Brain microvascular endothelial cell (primary cell): ENCODE data around the gene MAGOH.

Experiments used
- DNase-seq: peaks from one replicate; pipeline ENCODE4 v3.0.0-alpha.2; 2020
- H3K27ac ChIP-seq: fragments of 250-450 bp; sonication (Bioruptor Pico); 2 replicates; pipeline ENCODE4 v1.5.1; 2020; ENCODE audit warnings: mild to moderate bottlenecking, moderate library complexity
- H3K27me3 ChIP-seq: fragments of 250-450 bp; sonication (Bioruptor Pico); replicated peaks from 2 replicates; pipeline ENCODE4 v1.5.1; 2020; ENCODE audit warnings: mild to moderate bottlenecking
- H3K36me3 ChIP-seq: fragments of 250-450 bp; sonication (Bioruptor Pico); replicated peaks from 2 replicates; pipeline ENCODE4 v1.5.1; 2020; ENCODE audit warnings: mild to moderate bottlenecking
- H3K4me3 ChIP-seq: 2 replicates; pipeline ENCODE4 v1.5.1; 2011; ENCODE audit warnings: low read depth, mild to moderate bottlenecking, control low read depth, low read length, moderate library complexity
- CTCF ChIP-seq: IDR thresholded peaks from 2 replicates; pipeline ENCODE4 v1.5.1; 2011; ENCODE audit warnings: low read depth, mild to moderate bottlenecking, moderate library complexity, low read length, control low read depth, inconsistent platforms; ENCODE audit errors: missing control alignments
- in situ Hi-C: cut with HindIII; loops from 2 replicates; pipeline ENCODE4 v1.10.0; 2017; ENCODE audit warnings: low sequenced_read_pairs, low pct_ligation_motif_present

Gene MAGOH

GRCh38 chr1:53272349-53272748, 34.0 kb upstream of the MAGOH start:
- Histone ChIP-seq H3K36me3 (no peaks in the 10 kb centered on the region), H3K4me3 (no peak overlapping the region), H3K27me3 (no peaks in the 10 kb centered on the region), H3K27ac (no peak overlapping the region)
- DNase-seq = no peak
- no peak for TF ChIP-seq CTCF
- in situ Hi-C loops = no loop called here

DNA sequence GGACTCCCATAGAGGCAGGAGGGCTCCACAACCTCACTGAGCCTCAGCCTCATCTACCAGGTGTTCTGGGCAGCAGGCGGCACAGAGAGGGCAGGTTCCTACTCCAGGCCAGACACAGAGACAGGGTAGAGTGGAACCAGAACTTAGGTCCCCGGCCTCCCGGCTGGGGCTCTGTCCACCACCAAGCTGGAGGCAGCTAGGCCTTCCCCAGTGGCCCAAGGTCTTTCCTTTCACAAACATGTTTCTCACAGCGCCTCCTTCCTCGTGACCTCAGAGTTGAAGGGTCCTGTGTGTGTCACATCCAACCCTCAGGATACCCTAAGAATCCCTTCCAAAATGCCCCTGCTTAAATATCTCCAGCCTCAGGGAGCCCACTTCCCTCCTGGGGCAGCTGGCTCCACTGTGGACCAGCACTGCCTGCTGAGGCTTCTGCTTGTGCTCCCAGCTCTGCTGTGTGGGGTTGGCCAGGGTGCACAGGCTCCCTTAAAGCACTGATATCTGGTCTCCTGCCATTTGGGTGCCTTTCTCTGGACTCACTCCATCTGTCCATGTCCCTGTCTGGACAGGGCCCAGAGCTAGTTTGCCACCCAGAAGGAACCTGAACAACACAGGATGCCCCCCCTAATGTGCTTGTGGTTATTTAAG, 33.2 kb upstream of the MAGOH start:
- Histone ChIP-seq H3K36me3 (no peaks in the 10 kb centered on the region), H3K4me3 (no peak overlapping the region), H3K27ac (no peak overlapping the region), H3K27me3 (no peaks in the 10 kb centered on the region)
- in situ Hi-C loops = no loop called here
- DNase-seq = no peak
- TF ChIP-seq CTCF = no peak

DNA sequence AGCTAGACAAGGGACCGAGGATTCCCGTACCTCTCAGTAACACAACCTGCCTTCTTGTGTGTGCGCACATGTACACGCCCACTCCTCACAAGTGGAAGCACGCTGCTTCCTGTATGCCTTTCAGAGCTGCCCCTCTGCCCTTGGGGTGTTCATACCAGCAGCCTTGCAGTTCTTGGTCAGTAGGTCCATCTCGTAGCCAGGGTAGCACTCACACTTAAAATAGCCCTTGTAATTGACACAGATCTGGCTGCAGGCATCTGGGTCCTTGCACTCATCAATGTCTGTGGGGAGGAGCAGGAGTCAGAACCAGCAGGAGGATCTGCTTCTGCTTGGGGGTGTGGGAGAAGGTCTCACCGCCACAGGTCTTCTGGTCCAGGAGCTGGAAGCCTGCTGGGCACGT, 32.6 kb upstream of the MAGOH start:
- no peak for DNase-seq
- TF ChIP-seq CTCF = no peak
- Histone ChIP-seq H3K27ac (no peak overlapping the region), H3K27me3 (no peaks in the 10 kb centered on the region), H3K36me3 (no peaks in the 10 kb centered on the region), H3K4me3 (no peak overlapping the region)
- in situ Hi-C loops = no loop called here

GRCh38 chr1:53270107-53270506, 31.8 kb upstream of the MAGOH start:
- no peak overlapping the region for H3K4me3 ChIP-seq
- in situ Hi-C loops = no loop called here
- no peak for TF ChIP-seq CTCF
- no peak overlapping the region for H3K27ac ChIP-seq
- H3K27me3 ChIP-seq = no peaks in the 10 kb centered on the region
- no peak for DNase-seq
- no peaks in the 10 kb centered on the region for H3K36me3 ChIP-seq

- H3K4me3 ChIP-seq = no peak overlapping the region
- in situ Hi-C loops = no loop called here
- no peak overlapping the region for H3K27ac ChIP-seq
- DNase-seq = no peak
- no peaks in the 10 kb centered on the region for H3K27me3 ChIP-seq
- H3K36me3 ChIP-seq = no peaks in the 10 kb centered on the region
- TF ChIP-seq CTCF = no peak
Measured at GRCh38 chr1:53267761-53268160, 29.4 kb upstream of the MAGOH start.

DNA sequence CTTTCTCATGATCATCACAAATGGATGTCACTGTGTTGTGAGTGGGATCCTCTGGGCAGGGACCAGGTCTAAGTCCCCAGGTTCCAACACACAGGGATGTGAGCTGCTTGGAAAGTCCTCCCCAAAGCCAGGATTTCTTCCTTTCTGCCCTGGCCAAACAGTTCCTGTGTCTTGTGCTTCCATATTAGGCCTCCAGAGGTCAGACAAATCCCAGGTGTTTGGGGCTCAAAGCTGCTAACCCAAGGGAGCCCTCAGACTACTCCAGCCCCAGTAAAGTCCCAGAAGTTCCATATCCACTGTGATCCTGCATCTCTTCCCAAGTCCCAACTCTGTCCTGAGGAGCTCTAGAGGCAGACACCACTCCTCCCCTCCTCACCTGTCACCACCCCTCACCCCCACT, 27.7 kb upstream of the MAGOH start:
- in situ Hi-C loops = no loop called here
- no peak for DNase-seq
- peaks cover 10% of the 10 kb centered on the region for H3K36me3 ChIP-seq

More for the DNA sequence above, 27.7 kb upstream of the MAGOH start:
- H3K27ac ChIP-seq = no peak overlapping the region
- peak; percentile 48 for TF ChIP-seq CTCF
- H3K4me3 ChIP-seq = no peak overlapping the region
- no peaks in the 10 kb centered on the region for H3K27me3 ChIP-seq
